Measurements from ENCODE around the gene PTPRG. TPM values are rescaled to one million over a fixed set of nuclear protein-coding genes. Genes with fewer than 3 reads are reported as not detected.
A peak's percentile ranks its signal among the peaks of the same experiment; 100 is the strongest.

PTPRG gene
- total RNA-seq, 4 donors from 2014 or later, result 21.1 to 54.2 (median 30.6) TPM

- intact Hi-C loops (cut with DNase I; ENCODE audit: low total_unique reads), result no loop called here
- Histone ChIP-seq H3K4me1 (peaks cover 0 to 5% of the 10 kb centered on the region in 2 donors), H3K27ac (peak overlapping the region in 1 of 4 donors; percentile 42), H3K4me3 (no peak overlapping the region), H3K36me3 (no peaks in the 10 kb centered on the region), H3K27me3 (no peaks in the 10 kb centered on the region), H3K9me3 (no peaks in the 10 kb centered on the region)
- in situ Hi-C loops (cut with MboI; ENCODE audit: low sequenced_read_pairs in 4 of 4), result loop anchor here in 2 of 4 donors (25.0 kb wide), 1 partner anchor 492 kb away; no protein-coding TSS in a partner anchor
- TF ChIP-seq, protein P1, sequence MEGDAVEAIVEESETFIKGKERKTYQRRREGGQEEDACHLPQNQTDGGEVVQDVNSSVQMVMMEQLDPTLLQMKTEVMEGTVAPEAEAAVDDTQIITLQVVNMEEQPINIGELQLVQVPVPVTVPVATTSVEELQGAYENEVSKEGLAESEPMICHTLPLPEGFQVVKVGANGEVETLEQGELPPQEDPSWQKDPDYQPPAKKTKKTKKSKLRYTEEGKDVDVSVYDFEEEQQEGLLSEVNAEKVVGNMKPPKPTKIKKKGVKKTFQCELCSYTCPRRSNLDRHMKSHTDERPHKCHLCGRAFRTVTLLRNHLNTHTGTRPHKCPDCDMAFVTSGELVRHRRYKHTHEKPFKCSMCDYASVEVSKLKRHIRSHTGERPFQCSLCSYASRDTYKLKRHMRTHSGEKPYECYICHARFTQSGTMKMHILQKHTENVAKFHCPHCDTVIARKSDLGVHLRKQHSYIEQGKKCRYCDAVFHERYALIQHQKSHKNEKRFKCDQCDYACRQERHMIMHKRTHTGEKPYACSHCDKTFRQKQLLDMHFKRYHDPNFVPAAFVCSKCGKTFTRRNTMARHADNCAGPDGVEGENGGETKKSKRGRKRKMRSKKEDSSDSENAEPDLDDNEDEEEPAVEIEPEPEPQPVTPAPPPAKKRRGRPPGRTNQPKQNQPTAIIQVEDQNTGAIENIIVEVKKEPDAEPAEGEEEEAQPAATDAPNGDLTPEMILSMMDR (IDR thresholded peaks at IDR 0.05 in 4 of 5, conservative IDR thresholded peaks at IDR 0.05 in 1 of 5), result no peak
- no peak for TF ChIP-seq POLR2A (IDR thresholded peaks at IDR 0.05)
- DNase-seq (no peak), ATAC-seq (peak in 1 of 2 donors; percentile 13)
Measured at GRCh38 chr3:62178739-62179600, 617.6 kb downstream of the PTPRG start.

DNA sequence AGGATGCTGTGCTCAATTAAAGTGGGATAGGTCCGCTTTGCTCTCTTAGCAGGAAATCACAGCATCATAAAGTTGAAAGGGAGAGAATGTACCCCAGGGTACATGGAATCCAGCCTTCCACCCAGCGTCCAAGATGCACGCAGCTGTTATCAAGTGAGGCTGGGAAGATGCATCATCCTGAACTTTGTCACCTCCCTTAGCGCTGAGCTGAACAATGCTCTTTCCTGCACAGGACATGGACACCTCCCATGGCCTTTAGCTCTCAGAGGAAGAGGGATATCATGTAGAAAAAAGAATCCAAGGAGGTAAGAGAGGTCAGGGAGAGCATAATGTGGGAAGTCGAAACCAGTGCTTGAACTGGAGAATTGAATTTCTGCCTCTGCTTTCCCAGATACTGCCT lies 619.1 kb downstream of the PTPRG start:
- H3K4me3 ChIP-seq, result no peak overlapping the region
- H3K9me3 ChIP-seq, result no peaks in the 10 kb centered on the region
- no peaks in the 10 kb centered on the region for H3K36me3 ChIP-seq
- DNase-seq (no peak), ATAC-seq (no peak)
- no peaks in the 10 kb centered on the region for H3K27me3 ChIP-seq
- no peak overlapping the region for H3K27ac ChIP-seq
- H3K4me1 ChIP-seq, result peaks cover 0 to 5% of the 10 kb centered on the region in 2 donors
- in situ Hi-C loops (cut with MboI; ENCODE audit: low sequenced_read_pairs in 4 of 4) (loop anchor here in 3 of 4 donors (10.0 to 25.0 kb wide), 2 partner anchors 493 to 616 kb away; partner anchors contain the start of gene PTPRG (in 3 of the 3)), intact Hi-C loops (cut with DNase I; ENCODE audit: low total_unique reads) (no loop called here)
- no peak for TF ChIP-seq POLR2A (IDR thresholded peaks at IDR 0.05)
- TF ChIP-seq, protein P1 (IDR thresholded peaks at IDR 0.05 in 4 of 5, conservative IDR thresholded peaks at IDR 0.05 in 1 of 5), result no peak

- Histone ChIP-seq H3K36me3 (no peaks in the 10 kb centered on the region), H3K9me3 (no peaks in the 10 kb centered on the region), H3K27me3 (no peaks in the 10 kb centered on the region), H3K4me3 (no peak overlapping the region), H3K4me1 (peaks cover 4 to 10% of the 10 kb centered on the region in 2 donors), H3K27ac (no peak overlapping the region)
- DNase-seq (no peak), ATAC-seq (no peak)
- in situ Hi-C loops (cut with MboI; ENCODE audit: low sequenced_read_pairs in 4 of 4), result loop anchor here in 3 of 4 donors (10.0 to 25.0 kb wide), 2 partner anchors 496 to 618 kb away; partner anchors contain the start of gene PTPRG (in 3 of the 3)
- intact Hi-C loops (cut with DNase I; ENCODE audit: low total_unique reads), result no loop called here
- TF ChIP-seq, protein P1 (IDR thresholded peaks at IDR 0.05 in 4 of 5, conservative IDR thresholded peaks at IDR 0.05 in 1 of 5), result no peak
- TF ChIP-seq POLR2A (IDR thresholded peaks at IDR 0.05), result no peak
Measured at GRCh38 chr3:62183087-62183486, 621.7 kb downstream of the PTPRG start.

DNA sequence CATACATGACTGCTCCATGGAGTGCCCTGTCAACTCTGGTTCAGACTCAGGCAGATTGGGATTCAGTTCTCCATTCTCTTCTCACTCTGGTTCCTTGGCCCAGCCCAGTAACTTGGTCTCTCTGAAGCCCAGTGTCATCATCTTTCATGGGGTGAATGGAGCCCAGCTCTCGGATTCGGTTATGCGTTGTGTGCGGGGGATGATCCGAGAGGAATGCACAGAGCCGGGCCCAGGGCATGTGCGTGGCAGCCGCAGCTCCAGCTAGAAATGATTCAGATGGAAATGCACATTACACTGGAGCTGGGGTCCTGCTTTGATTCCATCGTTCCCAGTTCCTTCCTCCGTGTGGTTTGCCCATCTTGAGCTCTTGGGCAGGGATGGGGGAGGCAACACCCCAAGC lies 622.6 kb downstream of the PTPRG start:
- in situ Hi-C loops (cut with MboI; ENCODE audit: low sequenced_read_pairs in 4 of 4), result loop anchor here in 3 of 4 donors (10.0 to 25.0 kb wide), 2 partner anchors 497 to 619 kb away; partner anchors contain the start of gene PTPRG (in 3 of the 3)

More for the DNA sequence above, 622.6 kb downstream of the PTPRG start:
- Histone ChIP-seq H3K4me1 (peaks cover 11 to 17% of the 10 kb centered on the region in 2 donors), H3K27ac (no peak overlapping the region), H3K4me3 (no peak overlapping the region), H3K36me3 (no peaks in the 10 kb centered on the region), H3K9me3 (no peaks in the 10 kb centered on the region), H3K27me3 (no peaks in the 10 kb centered on the region)
- no peak for ATAC-seq
- TF ChIP-seq, protein P1 (IDR thresholded peaks at IDR 0.05 in 4 of 5, conservative IDR thresholded peaks at IDR 0.05 in 1 of 5), result no peak
- no peak for TF ChIP-seq POLR2A (IDR thresholded peaks at IDR 0.05)
- DNase-seq, result no peak
- intact Hi-C loops (cut with DNase I; ENCODE audit: low total_unique reads), result no loop called here
